Left renal pelvis (tissue), 4 donors: Measurements from ENCODE around the gene FSD1L. TPM values are rescaled to one million over a fixed set of nuclear protein-coding genes. Genes with fewer than 3 reads are reported as not detected.
A peak's percentile ranks its signal among the peaks of the same experiment; 100 is the strongest.

Source experiments
- DNase-seq, 4 donors: peaks; one replicate each; pipeline ENCODE4 v3.0.0-alpha.2; 2013; ENCODE audit warnings: low read depth in 4 of 4, low spot score in 3 of 4
- polyA plus RNA-seq, 4 donors: library from polyadenylated mRNA; unstranded; fragments of 120-200 nt; gene quantifications; one replicate each; pipeline ENCODE4 v1.2.1, GENCODE V29; 2013; ENCODE audit not compliant: insufficient read length in 4 of 4

The FSD1L gene
- polyA plus RNA-seq: 10 to 100 TPM in 2 of 4 donors, 1 to 10 TPM in 2; 5.7 to 11.2 (median 9.5) TPM

DNA sequence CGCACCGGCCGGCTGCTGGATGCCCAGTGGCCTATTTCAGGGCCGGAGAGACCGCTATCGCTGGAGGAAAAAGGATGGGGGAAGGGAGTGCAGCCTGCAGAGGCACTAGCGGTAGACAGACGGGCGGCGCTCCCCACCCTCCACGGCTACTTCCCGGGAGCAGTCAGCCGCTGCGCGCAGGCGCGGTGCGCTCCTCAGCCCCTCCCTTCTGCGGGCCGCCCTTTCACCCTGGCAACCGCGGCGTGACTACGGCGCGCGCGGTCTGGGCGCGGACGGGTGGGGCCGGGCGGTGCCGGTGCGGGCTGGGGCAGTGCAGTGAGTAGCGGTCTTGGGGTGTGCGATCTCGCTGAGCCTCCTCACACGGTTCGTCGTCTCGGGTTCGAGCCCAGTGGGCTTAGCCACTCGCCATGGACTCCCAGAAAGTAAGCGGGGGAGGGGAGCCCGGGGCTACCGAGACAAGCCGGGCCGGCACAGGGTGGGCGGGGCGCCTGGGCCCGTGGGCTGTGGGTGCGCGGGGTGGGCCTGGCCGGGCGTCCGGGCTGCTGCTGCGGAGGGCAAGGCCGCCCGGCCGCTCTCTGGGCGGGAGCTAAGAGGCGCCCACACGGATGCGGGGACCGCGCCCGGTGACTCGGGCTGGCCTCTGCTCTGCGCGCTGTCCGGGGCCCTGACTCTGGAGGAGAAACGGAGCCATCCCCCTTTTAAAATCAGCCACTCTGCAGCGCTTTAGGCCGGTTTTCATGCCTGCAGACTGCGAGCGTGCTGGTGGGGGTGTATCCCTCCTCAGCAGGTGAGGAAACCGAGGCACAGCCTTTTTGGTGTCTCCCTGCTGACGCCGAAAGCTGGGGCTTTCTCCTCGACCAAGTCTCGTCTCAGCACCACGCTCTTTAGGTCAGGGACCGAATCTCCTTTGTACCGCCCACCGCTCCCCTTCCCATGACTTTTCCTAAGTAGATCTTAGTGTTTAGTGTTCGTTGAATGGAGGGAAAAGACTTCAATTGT, at the start of gene FSD1L:
TSS of gene FSD1L (plus strand) at position 221 of the 999 bp plus-strand sequence. CDS start at position 408, 187 bp downstream.
- DNase-seq: peak; percentile 67 to 80 (median 74)

DNA sequence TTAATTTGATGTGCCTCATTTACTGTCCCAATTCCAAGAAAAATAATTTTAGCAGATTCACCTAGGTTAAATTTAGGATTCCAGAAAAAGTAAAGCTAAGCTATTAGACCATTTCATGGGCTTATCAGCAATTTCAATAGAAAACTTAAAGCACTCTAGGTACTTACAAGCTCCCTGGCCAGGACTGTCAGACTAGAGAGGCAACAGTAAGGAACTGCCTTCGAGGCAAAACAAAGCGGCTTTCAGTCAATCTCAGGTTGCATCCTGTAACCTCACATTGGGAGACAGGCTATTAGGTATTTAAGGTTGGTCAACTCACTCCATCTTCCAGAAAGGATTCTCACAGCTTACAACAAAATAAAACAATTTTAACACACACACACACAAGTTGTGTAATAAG, 48.7 kb upstream of the FSD1L start:
- no peak for DNase-seq

DNA sequence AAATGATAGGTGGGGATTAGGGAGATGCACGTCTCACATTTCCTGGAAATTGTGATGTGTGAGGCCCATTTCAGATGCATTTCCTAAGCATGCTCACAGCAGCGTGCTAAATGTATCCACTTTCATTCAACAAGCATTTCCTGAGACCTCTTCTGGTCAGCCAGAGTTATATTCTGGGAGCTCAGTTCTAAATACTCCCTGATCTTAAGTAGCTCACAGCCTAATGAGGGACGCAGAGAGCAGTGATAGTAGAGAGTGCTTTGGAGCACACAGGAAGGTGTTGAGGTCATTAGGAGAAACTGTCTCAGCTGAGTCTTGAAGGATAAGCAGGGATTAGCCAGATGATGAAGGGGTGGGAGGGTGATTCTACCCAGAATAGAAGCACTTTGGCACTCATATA, 46.2 kb upstream of the FSD1L start:
- no peak for DNase-seq

DNA sequence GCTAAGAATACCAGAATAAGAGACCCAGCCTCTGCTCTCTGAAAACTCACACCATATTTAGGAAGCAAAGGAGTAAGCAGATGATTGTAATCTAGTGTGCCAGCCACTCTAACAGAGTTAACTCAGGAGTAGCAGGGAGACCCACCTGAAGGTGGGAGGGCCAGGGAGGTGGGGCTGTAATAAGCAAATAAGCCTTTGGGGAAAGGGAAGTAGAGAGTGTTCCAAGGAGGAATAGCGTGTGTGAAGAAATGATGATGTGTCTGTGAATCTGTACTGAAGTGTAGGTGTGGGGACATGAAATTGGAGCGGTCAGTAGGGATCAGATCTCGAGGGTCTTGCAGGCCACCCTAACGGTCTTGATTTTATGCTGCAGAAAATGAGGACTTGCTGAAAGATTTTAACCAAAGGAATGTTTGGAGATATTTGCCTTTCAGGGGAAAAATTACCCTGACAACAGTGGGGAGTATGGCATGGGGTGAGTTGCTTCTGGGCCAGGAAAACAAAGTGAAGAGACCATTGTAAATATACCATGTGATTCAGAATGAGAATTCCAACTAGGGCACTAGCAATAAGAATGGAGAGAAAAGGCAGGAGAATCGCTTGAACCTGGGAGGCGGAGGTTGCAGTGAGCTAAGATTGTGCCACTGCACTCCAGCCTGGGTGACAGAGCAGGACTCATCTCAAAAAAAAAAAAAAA, 44.1 kb upstream of the FSD1L start:
- no peak for DNase-seq

DNA sequence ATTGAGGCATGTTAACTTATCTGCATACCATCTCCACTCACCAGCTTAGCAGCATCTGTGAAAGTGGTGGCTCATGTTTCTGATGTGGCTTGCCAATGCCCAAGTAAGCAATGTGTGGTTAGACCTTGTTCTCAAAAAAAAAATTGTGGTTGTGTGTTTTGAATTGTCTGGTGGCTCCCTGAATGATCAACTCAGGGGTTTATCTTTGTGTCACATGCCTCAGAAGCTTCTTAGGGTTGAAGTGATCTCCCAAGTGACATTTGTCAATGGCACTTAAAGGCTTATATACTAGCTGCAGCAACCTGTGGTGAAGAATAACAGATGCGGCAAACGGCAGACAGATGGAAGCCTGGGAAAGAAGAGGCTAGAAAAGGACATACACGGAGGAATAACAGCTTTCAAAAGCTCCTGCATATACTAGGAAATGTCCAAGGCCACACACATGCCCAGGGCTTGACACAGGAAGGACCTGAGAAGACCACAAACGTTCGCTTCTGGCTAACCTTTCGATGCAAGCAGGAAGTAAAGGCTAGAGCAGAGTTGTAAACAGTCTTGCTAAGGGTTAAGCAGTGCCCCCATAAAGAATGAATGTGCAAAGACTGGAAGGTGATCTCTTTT, 42.2 kb upstream of the FSD1L start:
- DNase-seq: no peak

DNA sequence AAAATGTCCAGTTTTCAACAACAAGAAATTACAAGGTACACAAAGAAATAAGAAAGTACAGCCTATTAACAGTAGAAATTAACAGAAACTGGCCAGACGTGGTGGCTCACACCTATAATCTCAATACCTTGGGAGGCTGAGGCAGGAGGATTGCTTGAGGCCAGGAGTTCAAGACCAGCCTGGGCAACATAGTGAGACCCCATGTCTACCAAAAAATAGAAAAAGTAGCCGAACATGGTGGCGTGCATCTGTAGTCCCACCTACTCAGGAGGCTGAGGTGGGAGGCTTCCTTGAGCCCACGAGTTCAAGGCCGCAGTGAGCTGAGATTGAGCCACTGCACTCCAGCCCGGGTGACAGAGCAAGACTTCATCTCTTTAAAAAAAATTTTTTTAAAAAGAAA, 41.5 kb upstream of the FSD1L start:
- DNase-seq: no peak

DNA sequence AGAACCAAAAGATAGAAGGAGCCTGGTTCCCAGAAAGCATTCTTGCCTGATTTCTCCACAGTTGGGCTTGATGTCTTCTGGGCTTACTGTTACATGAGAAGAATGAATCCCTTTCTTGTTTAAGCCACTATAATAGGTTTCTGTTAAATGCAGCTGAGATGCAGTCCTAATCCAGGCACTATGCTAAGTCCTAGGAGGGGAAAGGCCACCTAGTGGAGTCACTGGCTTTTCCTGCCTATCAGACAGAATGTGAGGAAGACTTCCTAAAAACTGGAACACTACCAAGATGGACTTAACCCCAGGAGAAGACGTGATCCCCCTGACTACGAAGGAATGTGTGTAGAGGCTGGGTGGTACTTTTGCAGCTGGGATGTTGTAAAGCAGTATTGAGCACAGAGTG, 34.3 kb upstream of the FSD1L start:
- no peak for DNase-seq

DNA sequence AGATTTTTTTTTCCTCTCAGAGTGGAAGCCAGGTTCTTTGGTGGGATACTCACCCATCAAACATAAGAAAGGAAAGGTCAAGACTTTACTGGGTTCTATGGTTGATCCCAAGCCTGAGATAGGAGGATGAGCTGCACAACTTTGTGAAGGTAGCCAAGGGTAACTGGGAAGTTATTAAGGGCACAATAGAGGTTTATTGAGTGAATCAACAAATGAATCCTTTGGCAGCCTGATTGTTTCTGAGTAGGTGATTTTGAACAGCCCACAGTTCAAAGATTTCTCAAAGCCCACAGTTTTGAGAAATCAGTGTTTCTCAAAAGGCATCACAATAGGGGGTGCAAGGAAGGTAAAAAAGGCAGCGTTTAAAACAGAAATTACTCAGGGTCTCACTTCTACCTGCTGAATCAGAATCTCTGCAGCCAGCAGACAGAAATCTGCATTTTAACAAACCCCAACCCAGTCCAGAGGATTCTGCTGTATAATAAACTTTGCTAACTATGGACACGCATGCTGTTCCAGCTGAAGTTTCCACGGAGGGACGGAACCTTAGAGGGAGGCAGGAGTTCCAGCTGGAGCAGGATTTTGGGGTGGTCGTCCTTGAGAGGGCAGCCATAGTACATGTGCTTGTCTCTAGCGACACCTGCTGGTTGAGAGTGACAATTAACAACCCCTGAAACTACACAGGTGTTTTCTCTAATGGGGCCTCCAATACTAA, 32.7 kb upstream of the FSD1L start:
- DNase-seq: peak in 3 of 4 donors; percentile 55 to 63 (median 56)

DNA sequence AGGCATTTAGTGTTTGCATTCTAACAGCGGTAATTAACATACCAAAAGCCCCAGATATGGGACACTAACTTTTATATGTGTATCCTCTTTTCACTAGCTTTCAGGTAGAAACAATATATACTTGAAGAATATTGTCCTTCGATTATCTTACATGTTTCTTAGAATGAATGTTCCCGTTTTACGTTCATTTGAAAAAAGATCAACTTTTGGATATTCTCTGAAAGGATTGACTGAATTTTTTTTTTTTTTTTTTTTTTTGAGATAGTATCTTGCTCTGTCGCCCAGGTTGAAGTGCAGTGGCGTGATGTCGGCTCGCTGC, 32.2 kb upstream of the FSD1L start:
- no peak for DNase-seq

DNA sequence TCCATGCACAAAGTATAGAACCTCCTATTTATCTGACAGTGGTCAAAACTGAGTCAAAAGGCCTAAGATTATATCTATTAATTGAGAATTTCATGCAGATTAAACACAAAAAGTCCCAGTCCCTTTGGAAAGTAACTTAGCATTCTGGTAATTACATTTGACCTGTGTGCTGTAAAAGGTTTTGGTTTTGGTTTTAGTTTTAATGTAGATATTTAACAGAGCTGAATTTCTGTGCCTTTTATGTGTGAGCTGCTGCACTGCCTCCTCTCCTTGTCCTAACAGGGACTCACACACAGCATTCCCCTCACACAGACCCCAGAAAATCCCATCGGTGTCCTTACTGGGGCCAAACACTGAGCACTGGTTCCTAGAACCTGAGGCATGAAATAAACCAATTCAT, 31.0 kb upstream of the FSD1L start:
- no peak for DNase-seq

DNA sequence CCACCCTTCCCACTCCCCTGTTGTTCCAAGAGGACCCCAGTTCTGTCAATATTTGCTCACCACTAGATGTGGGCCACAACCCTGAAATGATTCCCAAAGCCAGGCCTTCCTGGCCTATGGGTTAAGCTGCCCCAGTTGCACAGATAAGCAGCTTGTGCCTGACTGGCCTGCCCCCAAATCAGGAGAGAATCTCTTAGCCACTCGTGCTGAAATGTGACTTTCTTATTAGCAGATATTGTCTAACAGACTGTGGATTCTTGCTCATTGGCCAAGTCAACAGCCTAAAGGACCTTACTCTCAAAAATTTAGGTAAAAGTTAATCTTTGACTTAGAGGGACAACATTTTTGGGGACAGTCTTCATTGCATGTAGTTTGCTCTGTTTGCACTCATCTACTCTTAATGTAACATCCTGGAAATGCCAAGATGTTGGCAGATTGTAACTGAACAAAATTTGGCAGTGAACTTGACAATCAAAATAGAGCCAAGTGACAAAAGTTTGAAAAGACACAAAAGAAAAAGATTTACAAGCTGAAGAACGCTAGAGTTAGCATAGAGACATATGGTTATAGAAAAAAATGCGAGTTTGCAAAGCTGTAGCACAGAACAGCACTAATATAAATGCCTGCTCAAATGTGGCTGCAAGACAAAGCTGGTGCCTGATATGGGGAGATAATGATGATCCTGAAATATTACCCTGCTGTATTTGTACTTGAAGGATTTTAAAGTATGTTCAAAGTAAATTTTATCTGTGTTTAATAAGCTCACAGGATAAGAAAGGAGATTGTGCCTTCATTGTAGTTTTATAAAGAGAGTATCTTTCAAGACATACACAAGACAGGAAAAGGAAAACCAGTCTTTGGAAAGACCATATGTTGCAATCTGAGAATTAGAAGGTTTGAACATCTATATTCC, 29.0 kb upstream of the FSD1L start:
- DNase-seq: no peak

DNA sequence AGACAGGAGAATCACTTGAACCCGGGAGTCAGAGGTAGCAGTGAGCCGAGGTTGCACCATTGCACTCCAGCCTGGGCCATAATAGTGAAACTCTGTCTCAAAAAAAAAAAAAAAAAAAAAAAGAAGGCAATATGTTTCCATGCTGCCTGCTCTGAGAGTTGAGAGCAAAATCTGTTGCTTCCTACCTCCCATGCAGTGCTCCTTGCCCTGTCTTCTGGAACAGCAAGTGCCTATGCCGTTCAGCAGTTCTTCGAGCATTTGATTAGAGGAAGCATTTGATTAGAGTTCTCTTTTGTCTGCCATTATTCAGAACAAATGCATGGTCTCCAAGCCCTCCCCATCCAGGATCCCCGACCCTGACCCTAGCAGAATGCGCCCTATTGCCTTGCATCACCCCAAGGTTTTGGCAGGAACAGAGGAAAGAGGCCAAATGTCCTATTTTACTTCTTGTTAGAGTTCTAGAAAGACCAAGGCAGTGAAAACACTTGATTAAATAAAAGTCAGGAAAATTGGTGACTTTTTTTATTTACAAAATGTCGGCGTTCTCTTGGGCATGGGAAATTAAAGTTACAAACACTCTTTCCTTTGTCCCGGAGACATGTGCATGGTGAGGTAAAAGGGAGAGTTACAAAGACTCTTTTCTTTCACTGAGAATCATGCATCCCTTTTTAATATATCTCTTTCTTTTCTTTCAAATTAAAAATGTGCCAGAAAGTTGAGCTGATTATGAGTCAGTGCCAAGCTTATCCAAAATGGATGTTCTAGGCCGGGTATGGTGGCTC, 27.8 kb upstream of the FSD1L start:
- DNase-seq: no peak

DNA sequence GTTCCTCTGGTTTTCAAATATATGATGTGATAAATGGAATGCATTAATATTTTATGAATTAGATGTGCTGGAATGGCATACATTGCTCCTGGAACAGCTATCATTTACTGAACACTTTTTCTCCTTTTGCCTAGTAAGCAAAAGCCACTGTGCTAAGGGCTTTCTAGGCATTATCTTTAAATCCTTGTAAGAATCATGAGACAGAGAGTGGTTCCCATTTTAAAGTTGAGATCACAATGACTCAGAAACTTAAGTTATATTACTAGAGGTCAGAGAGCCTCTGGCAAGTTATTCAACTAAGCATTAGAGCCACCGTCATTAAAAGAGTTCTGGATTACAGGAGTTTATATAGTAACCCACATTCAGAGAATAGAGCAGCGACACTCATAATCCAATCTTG, 26.7 kb upstream of the FSD1L start:
- no peak for DNase-seq

DNA sequence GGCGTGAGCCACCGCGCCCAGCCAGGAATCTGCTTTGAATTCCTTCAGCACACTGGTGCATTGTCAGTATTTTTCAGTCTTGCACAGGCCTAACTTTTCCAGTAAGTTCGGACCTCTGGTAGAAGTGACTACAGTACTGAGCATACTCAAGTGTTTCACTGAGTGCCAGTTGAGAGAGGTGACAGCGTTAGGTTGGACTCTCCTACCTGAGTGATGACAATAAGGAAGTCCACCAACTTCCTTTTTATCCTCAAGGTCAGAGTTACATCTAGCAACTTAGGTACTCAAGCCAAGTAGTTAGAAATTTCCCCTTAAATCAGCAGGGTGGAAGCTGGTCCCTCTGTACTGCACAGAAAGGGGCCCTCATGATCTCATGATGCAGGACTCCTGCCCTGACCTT, 26.0 kb upstream of the FSD1L start:
- no peak for DNase-seq

DNA sequence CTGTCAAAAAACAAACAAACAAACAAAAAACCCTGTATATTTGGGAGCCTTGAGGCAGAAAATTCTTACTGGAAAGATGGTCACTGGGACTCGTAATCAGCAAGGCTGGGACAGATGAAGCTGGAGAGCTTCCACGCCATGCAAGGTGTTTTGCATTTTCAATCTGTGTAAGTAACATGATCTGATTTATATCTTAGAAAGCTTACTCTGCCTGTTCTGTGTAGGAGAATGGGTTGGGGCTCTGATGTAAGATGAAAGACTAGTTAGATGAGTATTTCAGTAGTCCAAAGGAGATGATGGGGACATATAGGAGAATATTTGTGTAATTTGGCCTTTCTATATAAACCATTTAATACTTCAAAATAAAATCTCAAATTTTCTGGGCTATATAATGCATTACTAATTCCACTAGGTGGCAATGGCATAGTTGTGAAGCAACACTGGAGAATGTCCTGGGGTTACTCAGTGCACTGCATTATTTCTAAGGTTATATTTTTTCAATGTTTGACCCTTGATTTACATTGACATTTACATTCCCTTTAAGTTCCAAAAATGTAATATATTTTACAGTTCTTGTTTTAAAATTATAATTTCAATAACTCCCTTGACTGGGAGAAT, 21.9 kb upstream of the FSD1L start:
- DNase-seq: no peak

DNA sequence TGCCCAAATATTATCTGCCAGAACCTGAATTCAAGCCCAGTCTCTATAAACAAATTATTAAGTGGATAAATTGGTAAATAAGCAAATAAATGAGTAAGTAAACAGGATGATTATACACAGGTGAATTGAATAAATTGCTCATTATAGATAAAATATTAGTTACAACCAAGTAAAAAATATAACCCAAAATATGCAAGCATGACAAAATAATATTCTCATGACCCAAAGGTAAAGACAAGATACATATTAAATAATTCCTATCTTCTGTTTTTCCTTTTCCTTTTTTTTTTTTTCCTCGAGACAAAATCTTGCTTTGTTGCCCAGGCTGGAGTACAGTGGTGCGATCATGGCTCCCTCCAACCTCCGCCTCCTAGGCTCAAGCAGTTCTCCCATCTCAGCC, 21.2 kb upstream of the FSD1L start:
- no peak for DNase-seq

DNA sequence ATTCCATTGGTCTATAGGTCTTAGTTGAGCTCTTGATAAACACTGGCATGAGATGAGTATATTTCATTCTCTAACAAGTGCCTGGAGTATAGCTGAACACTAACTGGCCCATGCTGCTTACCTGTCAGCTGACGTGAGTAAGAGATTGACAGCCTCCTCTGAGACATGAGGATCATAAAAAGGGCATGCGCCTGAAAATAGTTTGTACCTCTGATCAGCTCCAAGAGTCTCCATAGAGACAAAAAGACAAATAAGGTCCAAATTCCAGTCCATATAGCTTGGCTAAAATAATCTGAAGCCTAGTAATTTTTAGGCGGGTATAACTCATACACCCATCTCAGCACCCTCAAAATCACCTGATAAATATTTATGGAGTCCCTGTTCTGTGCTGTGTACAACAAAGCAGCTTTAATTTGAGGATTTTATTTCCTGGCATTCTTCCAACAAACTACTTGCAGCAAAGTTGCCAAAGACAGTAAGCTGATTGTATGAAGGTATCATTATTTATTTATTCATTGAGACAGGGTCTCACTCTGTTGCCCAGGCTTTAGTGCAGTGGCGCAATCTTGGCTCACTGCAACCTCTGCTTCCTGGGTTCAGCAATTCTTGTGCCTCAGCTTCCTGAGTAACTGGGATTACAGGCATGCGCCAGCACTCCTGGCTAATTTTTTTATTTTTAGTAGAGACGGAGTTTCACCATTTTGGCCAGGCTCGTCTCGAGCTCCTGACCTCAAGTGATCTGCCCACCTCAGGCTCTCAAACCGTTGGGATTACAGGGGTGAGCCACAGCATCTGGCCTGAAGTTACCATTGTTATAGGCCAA, 16.2 kb upstream of the FSD1L start:
- DNase-seq: no peak
